Measurements from ENCODE around the gene ZG16.
"Not testable (repeated sequence)": the region's sequence is repeated elsewhere in the genome, so short reads cannot be mapped to it uniquely, and the experiment has no call there.

ZG16 gene

DNA sequence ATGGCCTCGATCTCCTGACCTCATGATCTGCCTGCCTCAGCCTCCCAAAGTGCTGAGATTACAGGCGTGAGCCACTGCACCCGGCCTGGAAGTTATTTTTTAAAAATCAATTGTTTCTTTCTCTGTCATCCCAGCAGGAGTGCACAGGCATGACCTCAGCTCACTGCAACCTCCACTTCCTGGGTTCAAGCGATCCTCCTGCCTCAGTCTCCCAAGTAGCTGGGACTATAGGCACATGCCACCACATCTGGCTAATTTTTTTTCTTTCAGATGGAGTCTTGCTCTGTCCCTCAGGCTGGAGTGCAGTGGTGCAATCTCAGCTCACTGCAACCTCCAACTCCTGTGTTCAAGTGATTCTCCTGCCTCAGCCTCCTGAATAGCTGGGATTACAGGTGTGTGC lies 9.1 kb downstream of the ZG16 start:
- not testable (repeated sequence) for DNase-seq (ENCODE audit: low spot score)

GRCh38 chr16:29789775-29790182 lies 11.7 kb downstream of the ZG16 start:
- DNase-seq (ENCODE audit: low spot score), result no peak

DNA sequence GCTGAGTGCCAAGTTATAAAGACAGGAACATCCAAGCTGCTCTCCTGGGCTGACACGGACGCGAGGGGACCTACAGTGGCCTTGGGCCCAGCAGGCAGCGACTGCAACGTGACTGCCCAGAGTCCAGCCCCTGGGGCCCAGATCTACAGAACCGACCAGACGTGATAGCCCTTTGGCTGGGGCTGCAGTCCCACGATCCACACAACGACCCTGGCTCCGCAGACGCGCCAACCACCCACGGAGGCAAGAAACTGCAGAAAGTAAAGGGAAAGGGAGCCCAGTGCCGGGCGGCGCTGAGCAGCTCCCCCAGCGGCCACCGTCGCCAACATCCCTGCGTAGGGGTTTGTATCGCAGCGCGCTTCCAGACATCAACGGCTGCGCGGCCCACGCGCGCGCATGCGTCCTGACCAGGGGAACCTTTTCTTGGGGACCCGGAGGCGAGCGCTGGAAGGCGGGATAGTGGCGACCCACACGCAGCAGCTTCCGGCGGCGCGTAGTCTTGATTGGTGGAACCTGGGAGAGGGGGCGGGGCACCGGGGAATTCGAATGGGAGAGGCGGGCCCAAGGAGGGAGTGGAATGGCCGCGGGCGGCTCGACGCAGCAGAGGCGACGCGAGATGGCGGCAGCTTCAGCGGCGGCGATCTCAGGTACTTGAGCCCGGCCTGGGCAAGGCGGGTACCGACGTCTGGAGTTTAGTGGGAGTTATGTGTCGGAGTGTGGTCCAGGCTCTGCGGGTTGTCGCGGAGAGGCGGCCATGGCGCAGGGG lies 12.3 kb downstream of the ZG16 start, which contains the start of gene KIF22:
TSS of gene KIF22 (plus strand) at position 569 of the 766 bp plus-strand sequence. CDS start at position 578, 9 bp downstream.
- peak; percentile 98 for DNase-seq (ENCODE audit: low spot score)

GRCh38 chr16:29790949-29791844 lies 13.1 kb downstream of the ZG16 start:
- no peak for DNase-seq (ENCODE audit: low spot score)

GRCh38 chr16:29791845-29792807 lies 14.1 kb downstream of the ZG16 start:
- DNase-seq (ENCODE audit: low spot score), result no peak

GRCh38 chr16:29793153-29793552 lies 15.1 kb downstream of the ZG16 start:
- DNase-seq (ENCODE audit: low spot score), result not testable (repeated sequence)

GRCh38 chr16:29794231-29794710 lies 16.2 kb downstream of the ZG16 start:
- DNase-seq (ENCODE audit: low spot score), result no peak

- DNase-seq (ENCODE audit: low spot score), result no peak
Observed at GRCh38 chr16:29802416-29802935, 24.4 kb downstream of the ZG16 start.

DNA sequence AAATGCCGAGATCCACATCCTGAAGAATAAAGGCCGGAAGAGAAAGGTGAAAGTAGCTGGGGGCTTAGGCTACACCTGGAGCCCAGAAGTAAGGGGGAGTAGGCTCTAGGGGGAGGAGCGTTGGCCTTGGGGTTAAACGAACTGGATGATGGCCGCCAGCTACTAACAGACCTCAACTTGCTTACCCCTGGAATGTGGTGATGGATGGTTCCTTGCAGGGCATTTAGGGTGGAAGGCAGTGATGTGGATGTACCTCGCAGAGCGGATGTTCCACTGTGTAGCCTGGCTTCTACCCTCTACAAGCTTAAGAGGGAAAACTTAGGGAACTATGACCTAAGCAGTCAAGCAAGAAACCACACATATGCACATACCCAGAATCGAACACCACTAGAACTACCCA lies 26.0 kb downstream of the ZG16 start:
- DNase-seq (ENCODE audit: low spot score), result no peak

- no peak for DNase-seq (ENCODE audit: low spot score)
Observed at GRCh38 chr16:29804455-29805231, 26.6 kb downstream of the ZG16 start.

DNA sequence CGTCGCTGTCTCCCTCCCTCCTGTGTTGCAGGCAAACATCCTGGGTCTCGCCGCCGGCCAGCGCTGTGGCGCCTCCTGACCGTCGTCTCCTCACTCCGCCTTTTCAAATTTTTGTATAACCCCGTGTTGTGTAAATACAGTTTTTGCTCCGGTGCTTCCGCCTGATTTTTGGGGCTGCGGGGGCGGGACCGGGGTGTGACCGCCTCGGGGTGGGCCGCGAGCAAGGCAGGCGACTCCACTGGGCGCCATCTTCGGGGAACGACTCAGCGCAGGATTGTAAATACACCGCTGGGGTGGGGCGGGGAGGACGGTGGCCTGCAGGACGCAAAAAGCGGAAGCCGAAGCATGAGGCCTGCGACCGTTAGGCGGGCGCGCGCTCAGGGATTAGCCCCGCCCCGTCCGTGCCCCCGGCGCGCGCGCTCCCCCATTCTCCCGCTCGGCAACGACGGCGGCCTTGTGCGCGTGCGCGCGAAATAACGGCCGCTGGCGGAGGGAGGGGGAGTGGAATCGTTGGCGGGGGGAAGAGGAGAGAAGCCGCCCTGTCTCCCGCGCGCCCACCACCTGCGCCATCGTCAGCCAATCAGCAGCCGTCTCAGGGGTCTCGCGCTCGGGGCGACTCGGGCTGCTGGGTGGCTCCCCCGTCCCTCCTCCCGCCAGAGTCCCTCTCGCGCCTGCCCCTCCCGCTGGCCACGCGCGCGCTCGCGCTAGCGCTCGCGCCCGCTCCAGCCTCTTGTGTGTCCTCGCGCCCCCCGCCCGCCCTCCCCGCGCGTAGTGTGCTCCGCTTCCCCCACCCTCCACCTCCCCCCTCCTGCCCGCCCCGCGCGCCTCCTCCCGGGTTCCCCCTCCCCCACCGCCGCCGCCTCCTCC lies 27.4 kb downstream of the ZG16 start:
- peak; percentile 99 for DNase-seq (ENCODE audit: low spot score)

DNA sequence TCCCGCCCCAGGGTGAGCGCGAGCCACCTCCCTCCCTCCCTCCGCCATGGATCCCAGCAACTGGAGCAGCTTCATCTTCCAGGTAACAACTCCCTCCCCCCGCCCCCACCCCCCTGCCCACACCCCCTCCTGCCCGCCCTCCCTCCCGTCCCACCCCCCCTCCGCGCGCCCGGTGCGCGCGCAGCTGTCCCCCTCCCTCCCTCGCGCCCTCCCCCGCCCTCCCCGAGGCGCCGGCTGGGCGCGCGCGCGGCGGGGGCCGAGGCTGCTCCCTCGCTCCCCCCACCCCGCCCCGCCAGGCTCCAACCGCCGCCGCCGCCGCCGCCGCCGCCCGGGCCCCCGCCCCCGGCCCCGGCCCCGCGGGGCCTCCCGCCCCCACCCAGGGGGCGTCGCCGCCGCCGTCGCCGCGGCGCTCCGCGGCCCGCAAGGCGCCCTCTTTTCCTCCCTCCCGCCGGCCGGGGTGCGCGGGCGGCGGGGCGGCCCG lies 28.1 kb downstream of the ZG16 start, which contains the start of gene MAZ:
TSS of gene MAZ (plus strand) at position 431 of the 481 bp plus-strand sequence. CDS start 173 bp downstream, outside the sequence.
- no peak for DNase-seq (ENCODE audit: low spot score)

DNA sequence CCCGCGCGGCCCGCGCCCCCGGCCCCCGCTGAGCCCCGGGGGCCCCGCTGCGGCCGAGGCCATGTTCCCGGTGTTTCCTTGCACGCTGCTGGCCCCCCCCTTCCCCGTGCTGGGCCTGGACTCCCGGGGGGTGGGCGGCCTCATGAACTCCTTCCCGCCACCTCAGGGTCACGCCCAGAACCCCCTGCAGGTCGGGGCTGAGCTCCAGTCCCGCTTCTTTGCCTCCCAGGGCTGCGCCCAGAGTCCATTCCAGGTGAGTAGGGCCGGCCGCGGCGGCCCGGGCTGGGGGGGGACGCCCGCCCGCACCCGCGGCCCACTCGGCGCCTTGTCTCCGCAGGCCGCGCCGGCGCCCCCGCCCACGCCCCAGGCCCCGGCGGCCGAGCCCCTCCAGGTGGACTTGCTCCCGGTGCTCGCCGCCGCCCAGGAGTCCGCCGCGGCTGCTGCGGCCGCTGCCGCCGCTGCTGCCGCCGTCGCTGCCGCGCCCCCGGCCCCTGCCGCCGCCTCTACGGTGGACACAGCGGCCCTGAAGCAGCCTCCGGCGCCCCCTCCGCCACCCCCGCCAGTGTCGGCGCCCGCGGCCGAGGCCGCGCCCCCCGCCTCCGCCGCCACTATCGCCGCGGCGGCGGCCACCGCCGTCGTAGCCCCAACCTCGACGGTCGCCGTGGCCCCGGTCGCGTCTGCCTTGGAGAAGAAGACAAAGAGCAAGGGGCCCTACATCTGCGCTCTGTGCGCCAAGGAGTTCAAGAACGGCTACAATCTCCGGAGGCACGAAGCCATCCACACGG lies 28.8 kb downstream of the ZG16 start:
- peak; percentile 77 for DNase-seq (ENCODE audit: low spot score)

GRCh38 chr16:29807426-29808218 lies 29.6 kb downstream of the ZG16 start:
- DNase-seq (ENCODE audit: low spot score), result peak; percentile 88

DNA sequence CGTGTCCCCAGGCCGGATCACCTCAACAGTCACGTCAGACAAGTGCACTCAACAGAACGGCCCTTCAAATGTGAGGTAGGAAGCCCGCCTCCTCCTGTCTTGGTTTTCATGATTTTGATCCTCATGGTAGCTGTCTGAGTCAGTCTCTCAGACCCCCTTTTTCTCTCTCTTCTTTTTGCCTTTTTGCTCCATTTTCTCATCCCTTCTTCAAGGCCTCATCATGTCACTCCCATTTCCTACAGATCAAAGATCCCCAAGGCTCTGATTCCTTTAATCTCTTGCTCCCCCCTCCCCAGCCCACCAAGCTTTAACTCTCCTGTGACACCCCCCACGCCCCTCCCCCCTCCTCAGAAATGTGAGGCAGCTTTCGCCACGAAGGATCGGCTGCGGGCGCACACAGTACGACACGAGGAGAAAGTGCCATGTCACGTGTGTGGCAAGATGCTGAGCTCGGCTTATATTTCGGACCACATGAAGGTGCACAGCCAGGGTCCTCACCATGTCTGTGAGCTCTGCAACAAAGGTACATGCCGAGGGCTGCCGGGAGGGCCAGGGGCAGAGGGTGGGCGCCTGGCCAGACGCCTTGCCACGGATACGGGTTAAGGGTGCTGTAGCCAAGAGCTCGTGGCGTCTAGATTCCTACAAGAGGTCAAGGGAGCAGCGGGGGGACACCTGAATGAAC lies 30.3 kb downstream of the ZG16 start:
- DNase-seq (ENCODE audit: low spot score), result no peak

- no peak for DNase-seq (ENCODE audit: low spot score)
Observed at GRCh38 chr16:29809031-29809747, 31.1 kb downstream of the ZG16 start.

All from SK-N-DZ (cell line).